Raji (cell line): ENCODE measurements around the gene NKAIN2.

Experiments used
- POLR2A ChIP-seq: IDR thresholded peaks from 2 replicates; pipeline ENCODE4 v1.6.1; 2011; ENCODE audit warnings: low read depth, low read length, control low read depth; ENCODE audit not compliant: insufficient read depth

NKAIN2 gene

GRCh38 chr6:124462750-124463149, 659.1 kb downstream of the NKAIN2 start:
- no peak for TF ChIP-seq POLR2A

GRCh38 chr6:124463271-124463670, 659.6 kb downstream of the NKAIN2 start:
- TF ChIP-seq POLR2A: no peak

GRCh38 chr6:124466949-124467348, 663.3 kb downstream of the NKAIN2 start:
- TF ChIP-seq POLR2A: no peak

- no peak for TF ChIP-seq POLR2A
Measured at GRCh38 chr6:124467366-124467765, 663.7 kb downstream of the NKAIN2 start.

- no peak for TF ChIP-seq POLR2A
Measured at GRCh38 chr6:124470803-124471202, 667.1 kb downstream of the NKAIN2 start.

- no peak for TF ChIP-seq POLR2A
Measured at GRCh38 chr6:124475176-124475575, 671.5 kb downstream of the NKAIN2 start.

GRCh38 chr6:124478906-124479305, 675.2 kb downstream of the NKAIN2 start:
- no peak for TF ChIP-seq POLR2A

- no peak for TF ChIP-seq POLR2A
Measured at GRCh38 chr6:124479991-124480430, 676.3 kb downstream of the NKAIN2 start.

- no peak for TF ChIP-seq POLR2A
Measured at GRCh38 chr6:124482071-124482491, 678.4 kb downstream of the NKAIN2 start.

GRCh38 chr6:124487623-124488431, 684.2 kb downstream of the NKAIN2 start:
- TF ChIP-seq POLR2A: no peak

- TF ChIP-seq POLR2A: no peak
Measured at GRCh38 chr6:124490122-124490521, 686.5 kb downstream of the NKAIN2 start.

GRCh38 chr6:124493259-124493658, 689.6 kb downstream of the NKAIN2 start:
- TF ChIP-seq POLR2A: no peak

- TF ChIP-seq POLR2A: no peak
Measured at GRCh38 chr6:124494956-124495664, 691.4 kb downstream of the NKAIN2 start.

- no peak for TF ChIP-seq POLR2A
Measured at GRCh38 chr6:124495665-124496190, 692.1 kb downstream of the NKAIN2 start.

- no peak for TF ChIP-seq POLR2A
Measured at GRCh38 chr6:124496334-124496733, 692.7 kb downstream of the NKAIN2 start.

- no peak for TF ChIP-seq POLR2A
Measured at GRCh38 chr6:124512431-124512830, 708.8 kb downstream of the NKAIN2 start.
